Adrenal gland (tissue), 5 donors: ENCODE measurements around the gene ANKDD1A.

Experiments used
- CTCF ChIP-seq, 6 experiments: fragments of 450-650 bp in 4 of 6; fragments of 200-600 bp in 2 of 6; sonication (generic) in 1 of 6; IDR thresholded peaks; 1 replicate in 5 of 6; 2 replicates in 1 of 6; pipeline versions ENCODE4 v1.5.1 to v1.8.0; 2016 to 2021; ENCODE audit warnings: antibody characterized with exemption in 6 of 6, mild to moderate bottlenecking in 2 of 6, moderate library complexity in 1 of 6
- POLR2A ChIP-seq, 2 donors: fragments of 450-650 bp; IDR thresholded peaks; one replicate each; pipeline ENCODE4 v1.6.1; 2017; ENCODE audit warnings: antibody characterized with exemption in 2 of 2, mild to moderate bottlenecking in 2 of 2, moderate library complexity in 1 of 2
- donor health status: DM: no; HTN: no; CAD: no.

GRCh38 chr15:64928626-64929220 lies 17.0 kb downstream of the ANKDD1A start:
- TF ChIP-seq CTCF (IDR thresholded peaks at IDR 0.05) (no peak), POLR2A (IDR thresholded peaks at IDR 0.05) (no peak)
